AG08395 (cell line): ENCODE results near the gene TXNIP.
A peak's percentile ranks its signal among the peaks of the same experiment; 100 is the strongest.

ENCODE experiments used
- DNase-seq: peaks from one replicate; pipeline ENCODE4 v3.0.0; 2012; ENCODE audit warnings: mixed read lengths, low spot score

Gene TXNIP

GRCh38 chr1:145985129-145985501 is 11.3 kb downstream of the TXNIP start:
- DNase-seq = no peak

GRCh38 chr1:145983960-145984830 is 12.2 kb downstream of the TXNIP start:
- no peak for DNase-seq

GRCh38 chr1:145983206-145983675 is 13.1 kb downstream of the TXNIP start:
- no peak for DNase-seq

GRCh38 chr1:145982010-145982723 is 14.2 kb downstream of the TXNIP start:
- no peak for DNase-seq

DNA sequence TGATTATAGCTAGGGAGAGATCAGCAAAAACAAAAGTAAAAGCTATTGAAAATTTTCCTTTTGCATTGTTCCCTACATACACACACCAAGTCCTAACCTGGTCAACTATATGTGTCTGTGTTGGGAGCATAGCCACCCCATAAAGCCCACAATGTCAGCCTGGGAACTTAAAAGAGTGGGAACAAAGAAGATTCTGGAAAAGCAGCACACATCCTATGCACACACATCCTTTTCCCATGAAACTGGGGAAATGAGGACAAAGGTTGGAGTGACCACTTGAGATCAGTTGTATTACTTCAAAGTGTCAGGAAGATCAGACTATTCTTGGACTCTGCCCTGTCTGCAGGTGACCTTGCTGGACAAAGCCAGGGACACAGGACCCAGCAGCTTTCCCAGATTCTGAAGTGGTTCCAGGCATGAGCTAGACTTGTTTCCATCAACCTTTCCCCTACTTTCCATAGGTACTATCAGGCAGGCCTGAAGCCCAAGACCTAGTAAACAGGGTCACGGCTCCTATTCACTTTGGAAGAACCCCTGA is 15.9 kb downstream of the TXNIP start:
- no peak for DNase-seq

DNA sequence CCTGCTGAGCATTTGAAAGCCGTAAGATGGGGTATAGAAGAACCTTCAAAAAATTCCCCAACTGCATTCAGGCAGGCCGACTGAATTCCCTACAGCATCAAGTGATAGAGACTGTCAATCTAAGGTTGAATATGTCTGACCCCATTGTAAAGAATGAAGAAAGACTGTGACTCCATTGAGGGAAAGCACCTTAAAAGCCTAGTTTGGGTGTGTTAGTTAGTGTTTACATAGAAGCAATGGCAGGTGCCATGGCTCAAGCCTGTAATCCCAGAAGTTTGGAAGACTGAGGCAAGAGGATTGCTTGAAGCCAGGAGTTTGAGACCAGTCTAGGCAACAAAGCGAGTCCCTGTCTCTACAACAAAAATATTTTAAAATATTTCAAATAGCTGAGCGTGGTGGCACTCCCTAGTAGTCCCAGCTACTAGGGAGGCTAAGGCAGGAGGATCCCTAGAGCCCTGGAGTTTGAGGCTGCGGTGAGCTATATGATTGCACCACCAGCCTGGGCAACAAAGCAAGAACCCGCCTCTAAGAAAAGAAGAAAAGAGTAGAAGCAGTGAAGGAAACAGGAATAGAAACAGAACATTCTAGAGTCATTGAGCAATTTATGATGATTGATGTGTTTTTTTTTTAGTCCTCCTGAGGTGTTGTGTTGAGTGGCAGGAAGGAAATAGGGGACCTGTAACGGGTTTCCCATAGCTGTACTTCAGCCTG is 16.5 kb downstream of the TXNIP start:
- DNase-seq = no peak

GRCh38 chr1:145978854-145979745 is 17.3 kb downstream of the TXNIP start:
- DNase-seq = peak; percentile 97

GRCh38 chr1:145978471-145978853 is 17.9 kb downstream of the TXNIP start:
- no peak for DNase-seq

DNA sequence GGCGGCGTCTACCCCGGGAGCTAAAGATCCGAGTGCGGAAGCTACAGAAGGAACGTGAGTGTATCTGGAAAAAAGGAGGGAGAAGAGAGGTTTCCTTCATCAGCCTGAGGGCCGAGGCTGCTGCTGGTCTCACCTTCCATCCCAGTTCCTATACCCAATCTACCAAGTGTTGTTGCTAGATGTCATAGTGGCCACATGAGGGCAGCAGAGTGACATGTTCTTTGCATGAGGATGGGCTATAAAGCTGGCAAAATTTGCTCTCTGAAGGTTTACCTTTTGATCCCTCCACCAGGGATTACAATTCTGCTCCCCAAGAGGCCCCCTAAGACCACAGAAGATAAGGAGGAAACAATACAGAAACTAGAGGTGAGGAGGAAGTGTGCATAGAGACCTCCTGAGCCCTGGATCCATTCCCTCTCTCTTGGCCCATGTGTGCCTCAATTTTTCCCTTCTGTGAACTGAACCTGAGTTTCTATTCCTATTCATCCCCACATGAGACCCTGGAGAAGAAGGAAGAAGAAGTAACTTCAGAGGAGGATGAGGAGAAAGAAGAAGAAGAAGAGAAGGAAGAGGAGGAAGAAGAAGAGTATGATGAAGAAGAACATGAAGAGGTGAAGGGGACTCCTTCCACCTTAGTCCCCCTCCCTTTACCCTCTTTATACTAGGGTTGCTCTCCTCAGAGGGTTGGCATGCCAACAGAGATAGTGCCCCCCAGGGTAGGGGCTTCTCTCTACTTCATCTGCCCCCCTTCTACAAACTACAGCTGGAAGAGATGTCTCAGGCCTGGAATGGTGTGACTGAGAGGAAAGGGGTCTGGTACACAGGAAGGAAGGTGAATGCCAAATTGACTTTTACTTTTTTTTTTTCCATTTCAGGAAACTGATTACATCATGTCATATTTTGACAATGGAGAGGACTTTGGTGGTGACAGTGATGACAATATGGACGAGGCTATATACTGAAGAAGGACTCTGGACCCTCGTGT is 18.6 kb downstream of the TXNIP start:
- DNase-seq = peak; percentile 80

DNA sequence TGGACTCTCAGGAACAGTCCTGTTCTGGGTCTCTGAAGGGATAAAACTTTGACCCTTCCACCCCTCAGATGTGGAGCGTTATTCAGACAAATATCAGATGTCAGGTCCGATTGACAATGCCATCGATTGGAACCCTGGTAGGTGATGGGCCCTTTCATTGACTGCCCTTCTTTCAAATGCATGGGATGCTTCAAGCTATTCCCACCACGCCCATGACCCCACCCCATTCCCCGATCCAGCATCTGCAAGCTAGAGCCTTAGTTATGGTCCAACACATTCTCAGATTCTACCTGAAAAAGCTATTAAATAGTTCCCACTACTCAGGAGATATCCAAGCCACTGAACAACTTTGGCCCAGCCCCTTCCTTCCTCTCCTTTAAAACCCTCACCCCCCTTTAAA is 19.4 kb downstream of the TXNIP start:
- DNase-seq = no peak

GRCh38 chr1:145975216-145975615 is 21.2 kb downstream of the TXNIP start:
- DNase-seq = no peak

- DNase-seq = no peak
Observed at GRCh38 chr1:145974721-145975120, 21.7 kb downstream of the TXNIP start.

DNA sequence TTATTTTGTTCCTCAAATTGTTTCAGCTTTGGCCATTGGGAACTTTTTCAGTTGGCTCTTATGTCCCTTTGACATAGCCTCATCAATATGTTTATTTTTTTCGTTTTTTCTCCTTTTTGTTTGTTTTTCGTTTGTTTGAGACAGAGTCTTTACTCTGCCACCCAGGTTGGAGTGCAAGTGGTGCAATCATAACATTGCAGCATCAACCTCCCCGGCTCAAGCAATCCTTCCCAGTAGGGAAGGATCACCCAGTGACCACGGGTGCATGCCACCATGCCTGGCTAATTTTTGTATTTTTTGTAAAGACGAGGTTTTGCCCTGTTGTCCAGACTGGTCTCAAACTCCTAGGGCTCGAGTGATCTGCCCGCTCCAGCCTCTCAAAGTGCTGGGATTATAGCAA is 23.8 kb downstream of the TXNIP start:
- no peak for DNase-seq

- DNase-seq = no peak
Observed at GRCh38 chr1:145967288-145967687, 29.1 kb downstream of the TXNIP start.

- no peak for DNase-seq
Observed at GRCh38 chr1:145965119-145965744, 31.1 kb downstream of the TXNIP start.

- DNase-seq = peak; percentile 93
Observed at GRCh38 chr1:145964328-145965118, 31.9 kb downstream of the TXNIP start, which contains the start of the genes ANKRD34A and POLR3GL. TSS of gene ANKRD34A (minus strand) at chr1:145964575. CDS start at chr1:145961759, 2,816 bp downstream. TSS of gene POLR3GL (plus strand) at chr1:145964690. CDS start at chr1:145974866, 10,176 bp downstream.

DNA sequence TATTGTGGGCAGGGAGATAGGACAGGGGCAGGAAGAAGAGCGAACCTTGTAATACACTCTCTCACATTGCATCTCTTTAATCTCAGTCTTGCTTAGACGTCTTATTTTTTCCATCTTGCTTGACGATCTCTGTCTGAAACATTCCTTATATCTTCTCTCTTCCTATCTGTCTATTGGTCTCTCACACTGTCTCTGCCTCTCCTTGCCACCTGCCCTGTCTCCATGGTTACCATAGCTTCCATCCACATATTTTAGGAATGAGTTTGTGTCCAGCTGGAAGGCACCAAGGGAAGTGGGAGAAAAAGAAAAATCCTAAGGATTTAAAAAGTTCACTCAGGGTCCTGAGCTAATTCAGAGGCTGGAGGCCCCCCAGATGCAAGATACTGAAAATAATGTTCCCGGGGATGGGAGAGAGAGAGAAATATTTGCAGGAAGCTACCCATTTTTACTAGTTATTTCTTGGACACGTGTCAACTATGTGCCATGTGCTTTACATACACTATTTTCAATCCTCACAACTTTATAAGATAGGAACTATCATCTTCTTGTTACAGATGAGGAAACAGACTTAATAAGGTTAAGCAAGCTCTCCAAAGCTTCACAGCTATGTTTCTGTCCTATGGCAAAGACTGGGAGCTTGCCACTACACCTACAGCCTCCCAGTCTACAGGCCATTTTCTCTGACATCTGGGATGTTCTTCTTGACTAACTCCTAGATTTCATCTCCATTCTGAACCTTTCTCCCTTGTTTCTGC is 32.9 kb downstream of the TXNIP start:
- peak; percentile 52 for DNase-seq
